ENCODE results near the gene TMEM143.
A peak's percentile ranks its signal among the peaks of the same experiment; 100 is the strongest.
"Not testable (repeated sequence)": the region's sequence is repeated elsewhere in the genome, so short reads cannot be mapped to it uniquely, and the experiment has no call there.

Gene TMEM143

GRCh38 chr19:48373567-48373966 lies 9.8 kb upstream of the TMEM143 start:
- Histone ChIP-seq H3K9me3 (ENCODE audit: control insufficient read depth, insufficient read depth, low read length) (no peaks in the 10 kb centered on the region), H3K4me1 (ENCODE audit: insufficient read depth, low read length) (no peaks in the 10 kb centered on the region), H3K9ac (ENCODE audit: low read depth, low read length) (no peak overlapping the region), H3K36me3 (ENCODE audit: insufficient read depth, low read length) (no peaks in the 10 kb centered on the region)

GRCh38 chr19:48372904-48373303 lies 9.2 kb upstream of the TMEM143 start:
- no peaks in the 10 kb centered on the region for H3K4me1 ChIP-seq (ENCODE audit: insufficient read depth, low read length)
- no peaks in the 10 kb centered on the region for H3K9me3 ChIP-seq (ENCODE audit: control insufficient read depth, insufficient read depth, low read length)
- H3K9ac ChIP-seq (ENCODE audit: low read depth, low read length) = no peak overlapping the region
- no peaks in the 10 kb centered on the region for H3K36me3 ChIP-seq (ENCODE audit: insufficient read depth, low read length)

DNA sequence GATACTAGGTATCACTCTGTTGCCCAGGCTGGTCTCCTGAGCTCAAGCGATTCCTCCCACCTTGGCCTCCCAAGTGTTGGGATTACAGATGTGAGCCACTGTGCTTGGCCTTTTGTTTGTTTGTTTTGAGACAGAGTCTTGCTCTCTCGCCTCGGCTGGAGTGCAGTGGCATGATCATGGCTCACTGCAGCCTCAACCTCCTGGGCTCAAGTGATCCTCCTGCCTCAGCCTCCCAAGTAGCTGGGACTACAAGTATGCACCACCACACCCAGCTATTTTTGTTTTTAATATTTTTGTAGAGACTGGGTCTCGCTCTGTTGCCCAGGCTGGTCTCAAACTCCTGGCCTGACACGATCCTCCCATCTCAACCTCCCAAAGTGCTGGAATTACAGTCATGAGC lies 8.0 kb upstream of the TMEM143 start:
- not testable (repeated sequence) for H3K9ac ChIP-seq (ENCODE audit: low read depth, low read length); H3K4me1 ChIP-seq (ENCODE audit: insufficient read depth, low read length); H3K36me3 ChIP-seq (ENCODE audit: insufficient read depth, low read length); H3K9me3 ChIP-seq (ENCODE audit: control insufficient read depth, insufficient read depth, low read length)

DNA sequence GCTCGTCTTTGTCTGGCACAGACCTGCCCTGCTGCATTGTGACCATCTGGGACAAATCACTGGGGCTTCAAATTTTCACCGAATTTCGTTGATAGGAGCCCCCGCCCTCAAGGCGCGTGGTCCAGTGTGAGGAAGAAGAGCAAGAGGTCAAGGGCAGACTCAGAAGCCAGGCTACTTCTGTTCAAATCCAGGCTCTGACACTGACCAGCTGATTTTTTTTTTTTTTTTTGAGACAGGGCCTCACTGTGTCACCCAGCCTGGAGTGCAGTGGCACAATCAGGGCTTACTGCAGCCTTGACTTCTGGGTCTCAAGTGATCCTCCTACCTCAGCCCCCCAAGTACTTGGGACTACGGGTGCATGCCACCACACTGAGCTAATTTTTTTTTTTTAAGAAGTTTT lies 7.6 kb upstream of the TMEM143 start:
- no peak overlapping the region for H3K9ac ChIP-seq (ENCODE audit: low read depth, low read length)
- no peaks in the 10 kb centered on the region for H3K9me3 ChIP-seq (ENCODE audit: control insufficient read depth, insufficient read depth, low read length)
- no peaks in the 10 kb centered on the region for H3K36me3 ChIP-seq (ENCODE audit: insufficient read depth, low read length)
- no peaks in the 10 kb centered on the region for H3K4me1 ChIP-seq (ENCODE audit: insufficient read depth, low read length)

GRCh38 chr19:48370955-48371354 lies 7.2 kb upstream of the TMEM143 start:
- no peaks in the 10 kb centered on the region for H3K4me1 ChIP-seq (ENCODE audit: insufficient read depth, low read length)
- no peaks in the 10 kb centered on the region for H3K36me3 ChIP-seq (ENCODE audit: insufficient read depth, low read length)
- no peak overlapping the region for H3K9ac ChIP-seq (ENCODE audit: low read depth, low read length)

GRCh38 chr19:48368936-48369335 lies 5.2 kb upstream of the TMEM143 start:
- Histone ChIP-seq H3K9me3 (ENCODE audit: control insufficient read depth, insufficient read depth, low read length) (no peaks in the 10 kb centered on the region), H3K4me1 (ENCODE audit: insufficient read depth, low read length) (no peaks in the 10 kb centered on the region), H3K9ac (ENCODE audit: low read depth, low read length) (no peak overlapping the region), H3K36me3 (ENCODE audit: insufficient read depth, low read length) (no peaks in the 10 kb centered on the region)

More at GRCh38 chr19:48370955-48371354, 7.2 kb upstream of the TMEM143 start:
- no peaks in the 10 kb centered on the region for H3K9me3 ChIP-seq (ENCODE audit: control insufficient read depth, insufficient read depth, low read length)

- no peaks in the 10 kb centered on the region for H3K4me1 ChIP-seq (ENCODE audit: insufficient read depth, low read length)
- no peaks in the 10 kb centered on the region for H3K36me3 ChIP-seq (ENCODE audit: insufficient read depth, low read length)
- no peaks in the 10 kb centered on the region for H3K9me3 ChIP-seq (ENCODE audit: control insufficient read depth, insufficient read depth, low read length)
- no peak overlapping the region for H3K9ac ChIP-seq (ENCODE audit: low read depth, low read length)
Measured at GRCh38 chr19:48367855-48368254, 4.1 kb upstream of the TMEM143 start.

- H3K4me1 ChIP-seq (ENCODE audit: insufficient read depth, low read length) = no peaks in the 10 kb centered on the region
- H3K9ac ChIP-seq (ENCODE audit: low read depth, low read length) = no peak overlapping the region
- H3K9me3 ChIP-seq (ENCODE audit: control insufficient read depth, insufficient read depth, low read length) = no peaks in the 10 kb centered on the region
- no peaks in the 10 kb centered on the region for H3K36me3 ChIP-seq (ENCODE audit: insufficient read depth, low read length)
Measured at GRCh38 chr19:48365602-48366001, 1.9 kb upstream of the TMEM143 start.

DNA sequence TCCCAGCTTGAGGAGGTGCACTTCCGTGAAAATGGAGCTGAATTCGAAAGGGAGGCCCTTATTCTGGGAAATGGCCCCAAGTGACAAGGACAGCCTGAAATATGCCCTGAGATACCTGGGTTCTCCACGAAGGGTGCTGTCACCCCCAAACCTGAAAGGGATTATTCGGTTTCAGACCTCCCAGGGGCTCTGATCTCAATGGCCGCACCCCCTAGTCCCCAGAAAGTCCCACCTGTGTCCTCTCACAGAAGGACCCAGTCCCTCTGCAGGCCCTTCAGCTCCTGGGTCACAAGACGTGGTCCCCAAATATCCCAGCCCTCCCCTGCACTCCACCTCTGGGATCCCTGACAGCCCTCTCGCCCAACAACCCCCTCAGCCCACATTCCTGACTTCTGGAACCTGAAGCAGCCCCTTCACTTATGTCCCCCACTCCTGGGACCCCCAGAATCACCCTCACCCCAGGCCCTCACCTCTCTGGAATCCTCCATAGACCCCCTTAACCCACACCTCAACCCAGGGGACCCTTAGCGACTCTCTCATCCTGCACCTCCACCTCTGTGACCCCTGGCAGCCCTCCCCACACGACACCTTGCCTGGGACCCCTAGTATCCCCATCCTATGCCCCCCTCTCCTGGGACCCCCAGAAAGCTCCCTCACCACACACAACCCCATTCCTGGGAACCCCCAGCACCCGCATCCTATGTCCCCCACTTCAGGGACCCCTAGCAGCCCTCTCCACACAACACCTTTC lies 1.0 kb upstream of the TMEM143 start:
- no peaks in the 10 kb centered on the region for H3K4me1 ChIP-seq (ENCODE audit: insufficient read depth, low read length)
- no peaks in the 10 kb centered on the region for H3K9me3 ChIP-seq (ENCODE audit: control insufficient read depth, insufficient read depth, low read length)
- peak overlapping the region; percentile 32 for H3K9ac ChIP-seq (ENCODE audit: low read depth, low read length)
- H3K36me3 ChIP-seq (ENCODE audit: insufficient read depth, low read length) = no peaks in the 10 kb centered on the region

DNA sequence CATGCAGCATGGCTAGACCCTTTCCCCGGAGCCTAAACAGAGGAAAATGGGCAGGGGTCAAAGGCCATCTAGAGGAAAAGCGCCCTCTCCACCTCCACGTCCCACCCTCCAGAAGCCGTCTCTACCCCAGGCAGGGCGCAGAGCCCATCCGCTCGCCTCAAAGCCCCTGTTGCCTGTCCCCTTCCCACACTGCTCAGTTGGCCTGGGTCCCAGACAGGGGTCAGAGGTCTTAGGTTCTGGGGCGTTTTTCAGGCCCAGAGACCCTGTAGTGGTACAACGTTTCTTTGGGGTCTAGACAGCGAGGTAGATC lies 285 bp downstream of the TMEM143 start:
- H3K36me3 ChIP-seq (ENCODE audit: insufficient read depth, low read length) = no peaks in the 10 kb centered on the region
- H3K9ac ChIP-seq (ENCODE audit: low read depth, low read length) = peak overlapping the region; percentile 68
- no peaks in the 10 kb centered on the region for H3K9me3 ChIP-seq (ENCODE audit: control insufficient read depth, insufficient read depth, low read length)
- no peaks in the 10 kb centered on the region for H3K4me1 ChIP-seq (ENCODE audit: insufficient read depth, low read length)

DNA sequence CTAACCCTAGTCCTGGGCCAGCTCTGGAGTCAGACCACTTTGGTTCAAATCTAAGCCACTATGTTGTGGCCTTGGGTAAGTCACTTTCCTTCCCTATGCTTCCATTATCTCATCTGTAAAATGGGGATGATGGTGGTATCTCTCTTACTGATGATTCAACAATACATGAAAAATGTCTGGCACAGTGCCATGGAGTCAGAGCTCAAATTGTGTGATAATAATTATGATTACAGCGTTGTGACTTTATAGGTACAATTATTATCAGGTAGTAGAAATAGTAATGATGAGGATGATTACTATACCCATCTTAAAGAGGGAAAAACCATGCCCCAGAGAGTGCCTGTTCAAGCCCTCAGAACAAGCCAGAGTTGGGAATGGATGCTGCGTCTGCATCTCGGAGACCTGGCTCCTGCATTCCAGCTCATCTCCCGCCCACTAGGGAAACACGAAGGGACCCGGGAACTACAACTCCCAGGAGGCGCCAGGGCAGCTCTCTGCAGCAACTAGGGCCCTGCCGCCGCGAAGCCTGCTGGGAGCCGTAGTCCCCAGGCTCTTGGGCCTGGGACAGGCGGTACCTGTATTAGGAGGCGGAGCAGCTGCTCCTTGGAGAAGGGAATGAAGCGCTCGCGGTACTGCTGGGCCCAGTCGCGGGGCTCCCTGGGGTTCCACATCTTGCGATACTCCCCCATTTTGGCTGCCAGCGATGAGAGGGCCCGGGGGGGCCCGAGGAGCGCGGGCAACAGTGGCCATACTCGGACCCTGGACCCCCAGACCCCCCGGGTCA lies 832 bp downstream of the TMEM143 start:
- Histone ChIP-seq H3K9ac (ENCODE audit: low read depth, low read length) (peak overlapping the region; percentile 68), H3K9me3 (ENCODE audit: control insufficient read depth, insufficient read depth, low read length) (no peaks in the 10 kb centered on the region), H3K36me3 (ENCODE audit: insufficient read depth, low read length) (no peaks in the 10 kb centered on the region)

GRCh38 chr19:48361912-48362311 lies 1.8 kb downstream of the TMEM143 start:
- H3K4me1 ChIP-seq (ENCODE audit: insufficient read depth, low read length) = no peaks in the 10 kb centered on the region
- no peak overlapping the region for H3K9ac ChIP-seq (ENCODE audit: low read depth, low read length)
- no peaks in the 10 kb centered on the region for H3K36me3 ChIP-seq (ENCODE audit: insufficient read depth, low read length)
- H3K9me3 ChIP-seq (ENCODE audit: control insufficient read depth, insufficient read depth, low read length) = no peaks in the 10 kb centered on the region

More for the DNA sequence above, 832 bp downstream of the TMEM143 start:
- no peaks in the 10 kb centered on the region for H3K4me1 ChIP-seq (ENCODE audit: insufficient read depth, low read length)

GRCh38 chr19:48359123-48359522 lies 4.6 kb downstream of the TMEM143 start:
- no peak overlapping the region for H3K9ac ChIP-seq (ENCODE audit: low read depth, low read length)
- H3K36me3 ChIP-seq (ENCODE audit: insufficient read depth, low read length) = no peaks in the 10 kb centered on the region
- H3K9me3 ChIP-seq (ENCODE audit: control insufficient read depth, insufficient read depth, low read length) = no peaks in the 10 kb centered on the region
- H3K4me1 ChIP-seq (ENCODE audit: insufficient read depth, low read length) = peaks cover 5% of the 10 kb centered on the region; the same call in 1 of the 2 replicates

DNA sequence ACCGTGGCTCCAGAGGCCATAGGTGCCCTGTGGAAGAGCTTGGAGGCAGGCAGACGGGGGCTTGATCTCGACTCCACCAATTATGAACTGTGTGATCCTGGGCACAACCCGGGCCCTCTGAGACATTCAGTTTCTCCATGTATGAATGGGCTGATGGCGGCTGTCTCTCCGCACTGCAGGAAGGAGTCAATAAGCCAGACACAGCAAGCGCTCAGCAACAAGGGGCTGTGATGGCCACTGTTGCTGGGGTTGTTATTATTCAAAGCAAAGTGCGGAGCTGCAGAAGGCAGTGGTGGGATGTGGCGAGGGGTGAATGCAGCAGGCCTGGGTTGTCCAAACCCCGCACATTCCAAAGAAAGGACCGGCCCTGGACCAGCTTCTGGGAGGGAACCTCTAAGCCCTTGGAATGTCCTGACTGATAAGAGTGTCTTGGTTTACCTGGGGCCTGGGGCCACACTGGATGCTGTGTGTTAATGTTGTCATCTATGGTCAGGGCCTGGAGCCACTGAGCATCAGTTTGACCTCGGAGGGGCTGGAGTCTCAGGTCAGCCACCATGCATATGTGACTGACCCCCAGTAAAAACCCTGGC lies 8.3 kb downstream of the TMEM143 start:
- Histone ChIP-seq H3K36me3 (ENCODE audit: insufficient read depth, low read length) (no peaks in the 10 kb centered on the region), H3K9me3 (ENCODE audit: control insufficient read depth, insufficient read depth, low read length) (no peaks in the 10 kb centered on the region), H3K9ac (ENCODE audit: low read depth, low read length) (no peak overlapping the region), H3K4me1 (ENCODE audit: insufficient read depth, low read length) (peaks cover 5% of the 10 kb centered on the region; the same call in 1 of the 2 replicates)
